IMR-90 (cell line): ENCODE measurements around the gene ACSM6. TPM values are rescaled to one million over a fixed set of nuclear protein-coding genes. Genes with fewer than 3 reads are reported as not detected.
A peak's percentile ranks its signal among the peaks of the same experiment; 100 is the strongest.

ENCODE experiments used
- ATAC-seq: fragments of 200-7000 bp; cut with Tn5 transposase; 2 replicates; pipeline ENCODE4 v1.9.1; 2020; ENCODE audit warnings: low read depth, mild to moderate bottlenecking, moderate library complexity
- BruUV-seq: library from RNA; stranded (reverse); fragments of 400-500 nt; replicated peaks from 2 replicates; lab custom pipeline; 2021; lab: Mats Ljungman, UMichigan
- CTCF ChIA-PET: fragments of 300-600 bp; formaldehyde crosslinking; extraction: SDS; loops from one replicate; lab custom pipeline; 2021; ENCODE audit warnings: antibody characterized with exemption; lab: Yijun Ruan, JAX
- POLR2A ChIA-PET: fragments of 300-600 bp; sonication (Branson Sonifier 250); formaldehyde crosslinking; loops from one replicate; lab custom pipeline; 2022; ENCODE audit warnings: antibody characterized with exemption; ENCODE audit not compliant: unreplicated experiment; lab: Charles Lee
- DNase-seq: peaks from one replicate; pipeline ENCODE4 v3.0.0; 2013
- H2AFZ ChIP-seq: replicated peaks from 2 replicates; pipeline ENCODE3; 2013; ENCODE audit warnings: low read length, mild to moderate bottlenecking; ENCODE audit not compliant: poor library complexity
- H2AK5ac ChIP-seq: 2 replicates; pipeline ENCODE4 v1.6.1; 2013; ENCODE audit warnings: low read depth, low read length, inconsistent platforms
- H2AK9ac ChIP-seq: replicated peaks from 2 replicates; pipeline ENCODE3; 2013; ENCODE audit warnings: mild to moderate bottlenecking, low read depth, low read length, moderate library complexity; ENCODE audit not compliant: poor library complexity
- H2BK120ac ChIP-seq: 2 replicates; pipeline ENCODE4 v1.6.1; 2013; ENCODE audit warnings: low read depth, low read length, inconsistent platforms
- H2BK15ac ChIP-seq: 3 replicates; pipeline ENCODE4 v1.6.1; 2013; ENCODE audit warnings: low read depth, low read length, inconsistent platforms
- H2BK20ac ChIP-seq: 2 replicates; pipeline ENCODE4 v1.6.1; 2013; ENCODE audit warnings: low read depth, mild to moderate bottlenecking, inconsistent platforms, low read length, moderate library complexity
- H2BK5ac ChIP-seq: 2 replicates; pipeline ENCODE4 v1.6.1; 2013; ENCODE audit warnings: mild to moderate bottlenecking, low read depth, low read length, inconsistent platforms; ENCODE audit not compliant: poor library complexity, severe bottlenecking
- H3K14ac ChIP-seq: replicated peaks from 2 replicates; pipeline ENCODE4 v1.6.1; 2013; ENCODE audit warnings: low read depth, low read length, inconsistent platforms
- H3K18ac ChIP-seq: 2 replicates; pipeline ENCODE4 v1.6.1; 2013; ENCODE audit warnings: low read depth, low read length, control low read depth
- H3K23ac ChIP-seq: 2 replicates; pipeline ENCODE4 v1.6.1; 2013; ENCODE audit warnings: low read depth, low read length, inconsistent platforms
- H3K27ac ChIP-seq: 2 replicates; pipeline ENCODE4 v1.5.1; 2013; ENCODE audit warnings: mild to moderate bottlenecking, control low read depth, low read length; ENCODE audit not compliant: insufficient read depth
- H3K27me3 ChIP-seq: 2 replicates; pipeline ENCODE4 v1.6.1; 2013; ENCODE audit warnings: low read length; ENCODE audit not compliant: control insufficient read depth, insufficient read depth
- H3K36me3 ChIP-seq: 2 replicates; pipeline ENCODE4 v1.6.1; 2013; ENCODE audit warnings: low read length, mixed read lengths; ENCODE audit not compliant: control insufficient read depth, insufficient read depth
- H3K4ac ChIP-seq: 2 replicates; pipeline ENCODE4 v1.6.1; 2013; ENCODE audit warnings: low read depth, low read length, inconsistent platforms
- H3K4me1 ChIP-seq: 2 replicates; pipeline ENCODE4 v1.6.1; 2013; ENCODE audit warnings: low read length, mixed read lengths; ENCODE audit not compliant: control insufficient read depth, insufficient read depth
- H3K4me2 ChIP-seq: 2 replicates; pipeline ENCODE4 v1.6.1; 2013; ENCODE audit warnings: low read depth, mild to moderate bottlenecking, control low read depth, low read length, moderate library complexity
- H3K4me3 ChIP-seq: 2 replicates; pipeline ENCODE4 v1.5.1; 2013; ENCODE audit warnings: low read depth, mild to moderate bottlenecking, control low read depth, low read length, moderate library complexity; ENCODE audit not compliant: insufficient read depth
- H3K56ac ChIP-seq: 2 replicates; pipeline ENCODE4 v1.6.1; 2013; ENCODE audit warnings: low read length, inconsistent platforms; ENCODE audit not compliant: insufficient read depth; ENCODE audit errors: extremely low read depth
- H3K79me1 ChIP-seq, 2 experiments: 2 replicates each; pipeline ENCODE4 v1.6.1; 2013; ENCODE audit warnings: low read length in 2 of 2, inconsistent platforms in 1 of 2, low read depth in 1 of 2
- H3K9ac ChIP-seq: 2 replicates; pipeline ENCODE4 v1.6.1; 2013; ENCODE audit warnings: low read depth, low read length, control low read depth
- H3K9me1 ChIP-seq: 2 replicates; pipeline ENCODE4 v1.6.1; 2013; ENCODE audit warnings: low read length, inconsistent platforms; ENCODE audit not compliant: insufficient read depth
- H3K9me3 ChIP-seq: 2 replicates; pipeline ENCODE4 v1.6.1; 2013; ENCODE audit warnings: low read length; ENCODE audit not compliant: control insufficient read depth, insufficient read depth
- H4K20me1 ChIP-seq: 2 replicates; pipeline ENCODE4 v1.6.1; 2013; ENCODE audit warnings: low read length, inconsistent platforms; ENCODE audit not compliant: insufficient read depth
- H4K5ac ChIP-seq: 2 replicates; pipeline ENCODE4 v1.6.1; 2013; ENCODE audit warnings: mild to moderate bottlenecking, low read depth, low read length, control low read depth
- H4K8ac ChIP-seq, 2 experiments: 2 replicates each; pipeline ENCODE4 v1.6.1; 2013; ENCODE audit warnings: low read depth in 2 of 2, low read length in 2 of 2, control low read depth in 1 of 2, inconsistent platforms in 1 of 2
- H4K91ac ChIP-seq: 2 replicates; pipeline ENCODE4 v1.6.1; 2013; ENCODE audit warnings: low read depth, low read length, inconsistent platforms; ENCODE audit not compliant: insufficient read depth
- BHLHE40 ChIP-seq: fragments of 150-350 bp; IDR thresholded peaks from 2 replicates; pipeline ENCODE4 v1.6.1; 2016; ENCODE audit warnings: mild to moderate bottlenecking, low read depth, low read length
- CEBPB ChIP-seq: IDR thresholded peaks from 2 replicates; pipeline ENCODE4 v1.6.1; 2012; ENCODE audit warnings: low read depth, low read length, improper control_type of control experiment
- CHD1 ChIP-seq: IDR thresholded peaks from 2 replicates; pipeline ENCODE4 v1.6.1; 2012; ENCODE audit warnings: low read depth, low read length, improper control_type of control experiment
- CTCF ChIP-seq: conservative IDR thresholded peaks from 2 replicates; pipeline ENCODE4 v1.5.1; 2012; ENCODE audit warnings: mild to moderate bottlenecking, low read depth, low read length, improper control_type of control experiment
- ELK1 ChIP-seq: fragments of 150-350 bp; IDR thresholded peaks from 2 replicates; pipeline ENCODE4 v1.6.1; 2016; ENCODE audit warnings: low read depth, mild to moderate bottlenecking, low read length, moderate library complexity, borderline replicate concordance
- FOS ChIP-seq: fragments of 150-350 bp; IDR thresholded peaks from 2 replicates; pipeline ENCODE4 v1.6.1; 2016; ENCODE audit warnings: low read depth, low read length
- MAFK ChIP-seq: IDR thresholded peaks from 2 replicates; pipeline ENCODE4 v1.6.1; 2012; ENCODE audit warnings: low read depth, low read length, improper control_type of control experiment
- MAZ ChIP-seq: IDR thresholded peaks from 2 replicates; pipeline ENCODE4 v1.6.1; 2012; ENCODE audit warnings: low read depth, mild to moderate bottlenecking, low read length, improper control_type of control experiment, moderate library complexity, borderline replicate concordance
- MXI1 ChIP-seq: IDR thresholded peaks from 2 replicates; pipeline ENCODE4 v1.6.1; 2012; ENCODE audit warnings: low read depth, mild to moderate bottlenecking, low read length, moderate library complexity, borderline replicate concordance
- NFE2L2 ChIP-seq: fragments of 150-350 bp; IDR thresholded peaks from 2 replicates; pipeline ENCODE4 v1.6.1; 2016; ENCODE audit warnings: low read depth, mild to moderate bottlenecking, low read length
- POLR2A ChIP-seq: IDR thresholded peaks from 2 replicates; pipeline ENCODE4 v1.6.1; 2012; ENCODE audit warnings: mild to moderate bottlenecking, low read depth, low read length
- RAD21 ChIP-seq: IDR thresholded peaks from 2 replicates; pipeline ENCODE4 v1.6.1; 2012; ENCODE audit warnings: low read length, improper control_type of control experiment
- RCOR1 ChIP-seq: IDR thresholded peaks from 2 replicates; pipeline ENCODE4 v1.6.1; 2012; ENCODE audit warnings: mild to moderate bottlenecking, low read length, improper control_type of control experiment; ENCODE audit not compliant: insufficient replicate concordance
- RFX5 ChIP-seq: IDR thresholded peaks from 2 replicates; pipeline ENCODE4 v1.8.0; 2012; ENCODE audit warnings: low read depth, mild to moderate bottlenecking, low read length, moderate library complexity
- USF2 ChIP-seq: fragments of 150-350 bp; IDR thresholded peaks from 2 replicates; pipeline ENCODE4 v1.6.1; 2017; ENCODE audit warnings: mild to moderate bottlenecking, antibody characterized with exemption, low read length, low read depth
- WGBS, 2 experiments: methylation state at CpG; one replicate each; pipeline versions ENCODE4 v1.1.5 to v1.1.7; 2013; ENCODE audit warnings: missing lambda C conversion rate in 2 of 2; ENCODE audit not compliant: insufficient read length in 1 of 2; ENCODE audit errors: extremely low coverage in 2 of 2; 5-methylcytosine and 5-hydroxymethylcytosine counted together
- dilution Hi-C: fragments of 300-500 bp; cut with HindIII; formaldehyde crosslinking; loops from one replicate; pipeline ENCODE4 v1.14.3; 2018; ENCODE audit warnings: low sequenced_read_pairs; ENCODE audit not compliant: unreplicated experiment
- in situ Hi-C: fragments of 300-500 bp; cut with MboI; formaldehyde crosslinking; loops from 3 replicates; pipeline ENCODE4 v1.14.3; 2019; ENCODE audit warnings: low sequenced_read_pairs, inconsistent platforms, mixed read lengths
- intact Hi-C: fragments of 100-400 bp; cut with micrococcal nuclease; formaldehyde crosslinking; loops from 2 replicates; pipeline ENCODE4 v1.10.0; 2022
- polyA plus RNA-seq, 3 experiments: library from polyadenylated mRNA; depleted of rRNA; stranded (reverse); fragments of >200 nt; gene quantifications; 2 replicates each; pipeline ENCODE4 v1.2.3, GENCODE V29; 2012; ENCODE audit warnings: low replicate concordance in 1 of 3
- total RNA-seq: library from RNA; depleted of rRNA; stranded (reverse); fragments of >200 nt; gene quantifications from 2 replicates; pipeline ENCODE4 v1.2.3, GENCODE V29; 2012

ACSM6 gene
- total and polyA plus RNA-seq, 2 of the 4 experiments (the other 2 are of a cell fraction): not detected

GRCh38 chr10:95233377-95234034 lies 39.5 kb downstream of the ACSM6 start:
- no peak overlapping the region for H3K18ac ChIP-seq
- H3K79me1 ChIP-seq: peaks cover 6 to 54% of the 10 kb centered on the region in 2 experiments; a peak in 3 of 4 replicates
- 80% methylated on average over 1 of the region's 2 CpGs; no CpG with 5 or more reads in 1 of the 2 experiments for WGBS, 2 experiments
- H3K9me3 ChIP-seq: no peaks in the 10 kb centered on the region
- DNase-seq (peak; percentile 28), ATAC-seq (no peak)
- H3K36me3 ChIP-seq: peaks cover 44% of the 10 kb centered on the region
- H4K20me1 ChIP-seq: peaks cover 6% of the 10 kb centered on the region; the same call in 1 of the 2 replicates
- H2BK20ac ChIP-seq: no peak overlapping the region
- dilution Hi-C loops: no loop called here
- no peak overlapping the region for H2BK15ac ChIP-seq
- H3K9me1 ChIP-seq: peaks cover 24% of the 10 kb centered on the region
- no peak overlapping the region for H4K5ac ChIP-seq
- no peak overlapping the region for H3K27ac ChIP-seq
- intact Hi-C loops: no loop called here
- in situ Hi-C loops: loop anchor here (10.0 kb wide), 1 partner anchor 99 kb away; no protein-coding TSS in a partner anchor
- H3K27me3 ChIP-seq: no peaks in the 10 kb centered on the region
- H2AFZ ChIP-seq: no peak overlapping the region
- H2AK5ac ChIP-seq: no peak overlapping the region; the same call in 1 of the 2 replicates
- POLR2A ChIA-PET: no interaction called here
- H4K8ac ChIP-seq: no peak overlapping the region
- H3K23ac ChIP-seq: no peak overlapping the region
- 0 out of 2 replicates have a peak overlapping the region, but pooled peaks have one; percentile 43 for H4K91ac ChIP-seq
- no peak overlapping the region for H3K4me2 ChIP-seq
- H3K4ac ChIP-seq: peak overlapping the region; percentile 3; the same call in 1 of the 2 replicates
- no peak overlapping the region for H3K56ac ChIP-seq
- CTCF ChIA-PET: no interaction called here
- no peak overlapping the region for H2BK5ac ChIP-seq
- H3K4me3 ChIP-seq: no peak overlapping the region
- H2BK120ac ChIP-seq: no peak overlapping the region
- H3K4me1 ChIP-seq: peaks cover 26% of the 10 kb centered on the region
- H3K14ac ChIP-seq: no peak overlapping the region
- no TSS peak for BruUV-seq
- no peak overlapping the region for H2AK9ac ChIP-seq
- H3K9ac ChIP-seq: no peak overlapping the region
- TF ChIP-seq USF2 (no peak), ELK1 (no peak), BHLHE40 (no peak), FOS (no peak), CEBPB (no peak), POLR2A (no peak), RFX5 (no peak), RCOR1 (no peak), NFE2L2 (no peak), CHD1 (no peak), RAD21 (no peak), MAZ (no peak), MXI1 (no peak), MAFK (no peak), CTCF (no peak)
